Activated CD8-positive, alpha-beta memory T cell treated with anti-CD3 and anti-CD28 coated beads, Interleukin-2, amount 10 ng/mL, durations not matched to agents 7 days and 5 days (primary cell): Measurements from ENCODE around the gene FRZB. TPM values are rescaled to one million over a fixed set of nuclear protein-coding genes. Genes with fewer than 3 reads are reported as not detected.
"Not testable (repeated sequence)": the region's sequence is repeated elsewhere in the genome, so short reads cannot be mapped to it uniquely, and the experiment has no call there.

ENCODE experiments used
- ATAC-seq: fragments of 150-1000 bp; cut with Tn5 transposase; one replicate; pipeline ENCODE4 v1.10.0; 2021; ENCODE audit warnings: moderate library complexity
- CTCF ChIA-PET: fragments of 350-600 bp; sonication (Branson Sonifier 250); formaldehyde crosslinking; loops from one replicate; lab custom pipeline; 2021; ENCODE audit warnings: antibody characterized with exemption; lab: Charles Lee
- DNase-seq: peaks from one replicate; pipeline ENCODE4 v3.0.0-alpha.2; 2020
- H3K27ac Mint-ChIP-seq: one replicate; pipeline ENCODE4 v1.8.0; 2021; ENCODE audit warnings: mild to moderate bottlenecking, mixed read lengths
- H3K27me3 Mint-ChIP-seq: one replicate; pipeline ENCODE4 v1.8.0; 2021; ENCODE audit warnings: mixed read lengths
- H3K36me3 Mint-ChIP-seq: one replicate; pipeline ENCODE4 v1.8.0; 2021; ENCODE audit warnings: mild to moderate bottlenecking, mixed read lengths
- H3K4me1 Mint-ChIP-seq: one replicate; pipeline ENCODE4 v1.8.0; 2021; ENCODE audit warnings: mixed read lengths
- H3K4me3 Mint-ChIP-seq: one replicate; pipeline ENCODE4 v1.8.0; 2021; ENCODE audit warnings: mild to moderate bottlenecking, moderate library complexity, mixed read lengths
- H3K9me3 Mint-ChIP-seq: one replicate; pipeline ENCODE4 v1.8.0; 2022; ENCODE audit warnings: low read depth, mixed read lengths
- total RNA-seq, 2 experiments: library from RNA; stranded (reverse); gene quantifications; one replicate each; pipeline ENCODE4 v1.2.3, GENCODE V29; 2021

The FRZB gene
- total RNA-seq, 2 experiments from 2014 or later, result not detected

DNA sequence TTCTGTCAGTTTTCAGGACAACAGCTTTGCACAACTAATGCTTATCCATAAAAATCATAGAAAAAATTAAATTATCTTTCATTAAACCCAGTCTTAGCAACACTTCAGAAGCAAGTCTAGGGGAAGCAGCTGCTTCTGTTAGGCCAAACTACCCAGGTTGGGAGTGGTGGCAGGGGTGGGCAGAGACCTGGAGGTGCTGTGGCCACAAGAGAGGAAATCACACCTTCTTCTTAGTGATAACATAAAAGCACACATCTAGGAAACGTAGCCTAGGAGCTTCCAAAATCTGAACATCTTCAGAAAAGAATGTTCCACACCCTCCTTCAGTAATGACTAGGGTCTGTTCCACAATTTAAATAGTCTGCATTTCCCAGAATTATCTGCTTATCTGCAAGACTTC lies 32.3 kb upstream of the FRZB start:
- Mint-ChIP-seq H3K27me3 (peaks cover 13% of the 10 kb centered on the region), H3K9me3 (no peaks in the 10 kb centered on the region), H3K4me3 (no peak overlapping the region), H3K4me1 (peaks cover 7% of the 10 kb centered on the region), H3K27ac (no peak overlapping the region), H3K36me3 (no peaks in the 10 kb centered on the region)
- no peak for DNase-seq
- ATAC-seq, result no peak
- CTCF ChIA-PET, result interaction anchor here (1.1 kb wide), 1 partner anchor 13 kb away, joined by 3 read pairs; no protein-coding TSS in a partner anchor

DNA sequence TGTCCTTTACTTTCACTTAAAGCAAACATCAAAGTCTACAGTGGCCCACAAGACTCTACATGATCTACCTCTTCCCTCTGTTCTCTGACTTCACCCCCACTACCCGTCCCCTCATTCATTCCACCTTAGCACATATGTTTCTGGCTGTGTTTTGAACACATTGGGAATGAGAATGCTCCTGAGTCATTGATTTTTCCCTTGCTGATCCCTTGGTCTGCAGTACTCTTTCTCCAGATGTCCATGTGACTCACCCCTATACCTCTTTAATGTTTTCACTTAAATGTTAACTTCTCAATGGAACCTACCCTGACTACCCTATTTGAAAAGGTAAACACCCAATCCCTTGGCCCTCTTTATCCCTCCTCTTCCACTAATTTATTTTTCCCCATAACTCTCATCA lies 30.7 kb upstream of the FRZB start:
- H3K27ac Mint-ChIP-seq, result no peak overlapping the region
- ATAC-seq, result no peak
- no peaks in the 10 kb centered on the region for H3K36me3 Mint-ChIP-seq
- no peak overlapping the region for H3K4me3 Mint-ChIP-seq
- no peaks in the 10 kb centered on the region for H3K9me3 Mint-ChIP-seq
- CTCF ChIA-PET, result no interaction called here
- no peak for DNase-seq
- H3K4me1 Mint-ChIP-seq, result peaks cover 7% of the 10 kb centered on the region
- peaks cover 13% of the 10 kb centered on the region for H3K27me3 Mint-ChIP-seq

DNA sequence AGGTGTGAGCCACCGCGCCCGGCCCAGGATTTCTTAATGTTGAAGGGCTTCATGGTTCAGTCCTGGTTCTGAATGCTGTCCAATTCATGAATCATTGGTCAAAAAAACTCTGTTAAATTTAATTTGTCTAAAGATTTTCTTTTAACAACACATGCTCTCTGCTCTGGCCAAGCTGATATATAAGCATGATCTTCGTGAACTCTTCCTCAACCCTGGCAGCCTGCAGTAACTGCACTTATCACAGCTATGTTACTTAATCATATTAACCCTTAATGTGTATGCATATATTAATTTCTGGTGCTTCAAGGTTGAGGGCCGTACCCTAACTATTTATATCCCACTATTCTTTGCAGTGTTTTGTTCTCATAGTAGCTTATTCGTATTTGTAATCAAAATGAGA lies 29.4 kb upstream of the FRZB start:
- H3K4me3 Mint-ChIP-seq, result no peak overlapping the region
- no peaks in the 10 kb centered on the region for H3K36me3 Mint-ChIP-seq
- H3K27ac Mint-ChIP-seq, result no peak overlapping the region
- no peaks in the 10 kb centered on the region for H3K9me3 Mint-ChIP-seq
- ATAC-seq (no peak), DNase-seq (no peak)
- CTCF ChIA-PET, result no interaction called here
- peaks cover 18% of the 10 kb centered on the region for H3K27me3 Mint-ChIP-seq
- peaks cover 7% of the 10 kb centered on the region for H3K4me1 Mint-ChIP-seq

DNA sequence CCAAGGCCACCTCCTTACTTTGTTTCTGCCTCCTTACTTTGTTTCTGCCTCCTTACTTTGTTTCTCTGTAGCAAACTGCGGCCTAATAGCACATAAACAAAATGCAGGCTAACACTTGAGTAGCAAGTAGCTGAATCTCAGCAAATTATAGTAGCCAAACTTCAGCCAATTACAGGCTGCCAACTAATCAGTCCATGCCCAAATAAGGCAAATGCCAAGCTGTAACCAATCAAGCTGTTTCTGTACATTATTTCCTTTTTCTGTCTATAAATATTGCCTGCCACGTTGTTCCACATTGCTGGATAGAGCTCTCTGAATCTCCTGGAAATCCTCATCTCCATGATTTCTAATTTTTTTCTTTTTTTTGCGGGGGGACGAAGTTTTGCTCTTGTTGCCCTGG lies 28.7 kb upstream of the FRZB start:
- Mint-ChIP-seq H3K27me3 (peaks cover 21% of the 10 kb centered on the region), H3K36me3 (no peaks in the 10 kb centered on the region), H3K4me1 (peaks cover 7% of the 10 kb centered on the region), H3K9me3 (no peaks in the 10 kb centered on the region), H3K27ac (no peak overlapping the region), H3K4me3 (no peak overlapping the region)
- CTCF ChIA-PET, result no interaction called here
- DNase-seq (no peak), ATAC-seq (no peak)

DNA sequence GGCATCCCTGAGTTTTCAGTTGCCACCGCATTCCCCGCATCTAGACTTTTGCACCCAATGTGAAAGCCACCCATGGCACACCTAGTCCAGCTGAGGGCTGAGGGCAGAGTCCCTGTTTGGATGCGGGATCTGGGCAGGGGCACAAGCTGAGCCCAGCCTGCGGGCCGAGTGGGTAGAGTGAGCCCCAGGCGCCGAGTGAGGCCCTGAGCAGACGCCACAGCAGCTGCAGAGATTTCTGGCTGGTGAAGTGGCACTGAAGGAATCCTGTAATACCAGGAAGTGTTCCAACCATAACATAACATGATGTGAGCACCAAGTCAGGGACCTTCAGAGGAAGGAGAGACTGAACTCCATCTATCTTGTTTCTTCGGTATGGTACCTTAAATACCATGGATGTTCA lies 27.7 kb upstream of the FRZB start:
- DNase-seq (no peak), ATAC-seq (no peak)
- Mint-ChIP-seq H3K4me3 (no peak overlapping the region), H3K36me3 (no peaks in the 10 kb centered on the region), H3K27ac (no peak overlapping the region), H3K9me3 (no peaks in the 10 kb centered on the region), H3K4me1 (peaks cover 5% of the 10 kb centered on the region), H3K27me3 (peaks cover 21% of the 10 kb centered on the region)
- CTCF ChIA-PET, result no interaction called here

DNA sequence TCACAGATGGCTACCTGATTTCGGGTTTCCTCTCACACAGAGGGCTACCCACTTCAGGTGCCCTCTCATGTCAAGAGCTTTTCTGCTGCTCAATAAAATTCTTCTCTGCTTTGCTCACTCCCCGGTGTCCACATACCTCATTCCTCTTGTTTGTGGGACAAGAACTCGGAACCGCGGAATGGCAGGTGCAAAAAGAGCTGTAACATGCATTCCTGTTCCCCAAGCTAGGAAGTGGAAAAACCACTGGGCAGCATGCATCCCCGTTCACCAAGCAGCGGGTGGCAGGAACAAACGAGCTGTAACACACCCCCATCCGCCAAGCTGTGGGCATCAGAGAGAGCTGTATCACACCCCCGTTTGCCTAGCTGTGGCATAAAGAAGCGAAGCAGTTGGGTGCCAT lies 27.2 kb upstream of the FRZB start:
- Mint-ChIP-seq H3K4me1 (peaks cover under 1% of the 10 kb centered on the region), H3K27ac (no peak overlapping the region), H3K27me3 (peaks cover 21% of the 10 kb centered on the region), H3K4me3 (no peak overlapping the region), H3K9me3 (no peaks in the 10 kb centered on the region), H3K36me3 (no peaks in the 10 kb centered on the region)
- DNase-seq, result no peak
- no peak for ATAC-seq
- CTCF ChIA-PET, result no interaction called here

DNA sequence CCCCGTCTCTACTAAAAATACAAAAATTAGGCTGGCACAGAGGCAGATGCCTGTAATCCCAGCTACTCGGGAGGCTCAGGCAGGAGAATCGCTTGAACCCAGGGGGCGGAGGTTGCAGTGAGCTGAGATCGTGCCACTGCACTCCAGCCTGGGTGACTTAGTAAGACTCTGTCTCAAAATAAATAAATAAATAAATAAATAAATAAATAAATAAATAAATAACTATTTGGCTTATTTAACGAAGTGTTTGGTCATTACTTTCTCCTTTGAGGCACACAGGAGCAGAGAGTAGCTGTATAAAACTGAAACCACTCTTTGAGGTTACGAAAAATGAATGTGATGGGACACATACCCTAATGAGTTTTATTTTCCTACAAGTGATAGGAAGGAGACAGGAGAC lies 26.6 kb upstream of the FRZB start:
- DNase-seq, H3K36me3 Mint-ChIP-seq, H3K9me3 Mint-ChIP-seq, H3K27ac Mint-ChIP-seq, ATAC-seq, CTCF ChIA-PET, H3K4me3 Mint-ChIP-seq, H3K4me1 Mint-ChIP-seq: not testable (repeated sequence)
- H3K27me3 Mint-ChIP-seq, result peaks cover 24% of the 10 kb centered on the region

DNA sequence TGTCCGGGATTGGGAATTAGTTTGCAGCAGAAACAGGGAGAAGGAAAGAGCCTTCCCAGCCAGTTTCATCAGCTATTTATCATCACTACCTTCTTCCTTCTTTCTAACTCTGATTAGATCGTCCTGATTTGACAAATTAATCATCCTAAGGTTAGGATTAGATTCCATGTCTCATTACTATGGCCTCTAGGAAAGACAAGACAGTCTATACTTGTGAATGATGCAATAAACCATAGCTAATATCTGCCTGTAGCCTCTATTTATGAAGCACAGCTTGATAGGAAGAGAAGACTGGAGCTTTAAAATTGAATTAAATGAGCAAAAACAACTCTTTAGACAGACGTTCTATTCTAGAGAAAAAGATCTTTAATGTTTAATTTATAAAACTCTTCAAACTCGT lies 25.2 kb upstream of the FRZB start:
- no peak overlapping the region for H3K4me3 Mint-ChIP-seq
- no peaks in the 10 kb centered on the region for H3K36me3 Mint-ChIP-seq
- CTCF ChIA-PET, result interaction anchor here (1.0 kb wide), 1 partner anchor 20 kb away, joined by 3 read pairs; no protein-coding TSS in a partner anchor
- DNase-seq, result no peak
- H3K27ac Mint-ChIP-seq, result no peak overlapping the region
- ATAC-seq, result no peak
- H3K9me3 Mint-ChIP-seq, result no peaks in the 10 kb centered on the region
- H3K27me3 Mint-ChIP-seq, result peaks cover 17% of the 10 kb centered on the region
- no peaks in the 10 kb centered on the region for H3K4me1 Mint-ChIP-seq

DNA sequence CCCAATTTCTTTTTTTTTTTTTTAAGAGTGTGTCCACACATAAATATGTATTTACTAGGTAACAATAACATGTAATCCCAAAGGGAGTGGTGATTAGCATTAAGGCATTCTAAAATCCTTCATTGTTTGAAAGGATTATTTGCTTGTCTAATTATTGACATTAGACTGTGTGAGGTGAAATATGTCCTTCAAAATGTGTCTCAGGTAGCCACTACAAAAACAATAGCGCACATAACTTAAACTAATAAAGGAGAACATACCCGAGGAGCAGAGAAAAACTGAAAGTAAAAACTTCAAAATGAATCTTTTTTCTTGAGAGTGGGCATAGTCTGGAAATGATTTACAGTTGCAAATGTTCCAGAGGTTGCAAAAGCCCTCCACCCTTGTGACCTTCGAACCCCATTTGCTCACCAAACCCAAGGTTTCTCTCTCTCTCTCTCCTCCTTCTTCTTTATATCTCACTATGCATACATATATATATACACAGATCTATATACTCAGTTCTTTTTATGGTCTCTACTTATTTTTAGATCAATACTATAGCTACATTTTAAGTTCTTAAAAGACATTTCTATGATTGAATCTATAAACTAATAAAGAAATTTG lies 24.4 kb upstream of the FRZB start:
- ATAC-seq (no peak), DNase-seq (no peak)
- no peak overlapping the region for H3K4me3 Mint-ChIP-seq
- H3K36me3 Mint-ChIP-seq, result no peaks in the 10 kb centered on the region
- H3K27me3 Mint-ChIP-seq, result peaks cover 18% of the 10 kb centered on the region
- CTCF ChIA-PET, result interaction anchor here (1.0 kb wide), 1 partner anchor 19 kb away, joined by 3 read pairs; no protein-coding TSS in a partner anchor
- no peaks in the 10 kb centered on the region for H3K9me3 Mint-ChIP-seq
- H3K27ac Mint-ChIP-seq, result no peak overlapping the region
- no peaks in the 10 kb centered on the region for H3K4me1 Mint-ChIP-seq

DNA sequence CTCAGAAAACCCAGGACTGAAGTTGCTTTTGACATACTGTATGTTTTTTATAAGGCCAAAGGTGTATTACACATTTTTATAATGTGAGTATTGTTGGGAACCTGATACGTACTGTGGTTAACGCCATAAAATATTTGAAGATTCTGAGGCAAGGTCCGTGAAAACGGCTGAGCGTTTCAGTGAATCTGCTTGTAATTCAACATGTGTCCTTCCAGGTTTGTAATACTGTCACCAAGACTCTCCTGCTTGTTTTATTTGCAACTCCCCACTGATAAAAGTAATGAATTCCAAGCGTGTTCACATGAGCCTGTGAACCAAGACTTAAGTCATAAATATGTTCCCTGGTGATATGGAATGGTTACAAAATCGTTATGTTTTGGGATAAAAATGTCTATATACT lies 23.9 kb upstream of the FRZB start:
- Mint-ChIP-seq H3K4me1 (no peaks in the 10 kb centered on the region), H3K27ac (no peak overlapping the region), H3K9me3 (no peaks in the 10 kb centered on the region), H3K27me3 (peaks cover 22% of the 10 kb centered on the region), H3K4me3 (no peak overlapping the region), H3K36me3 (no peaks in the 10 kb centered on the region)
- DNase-seq, result no peak
- CTCF ChIA-PET, result no interaction called here
- no peak for ATAC-seq

DNA sequence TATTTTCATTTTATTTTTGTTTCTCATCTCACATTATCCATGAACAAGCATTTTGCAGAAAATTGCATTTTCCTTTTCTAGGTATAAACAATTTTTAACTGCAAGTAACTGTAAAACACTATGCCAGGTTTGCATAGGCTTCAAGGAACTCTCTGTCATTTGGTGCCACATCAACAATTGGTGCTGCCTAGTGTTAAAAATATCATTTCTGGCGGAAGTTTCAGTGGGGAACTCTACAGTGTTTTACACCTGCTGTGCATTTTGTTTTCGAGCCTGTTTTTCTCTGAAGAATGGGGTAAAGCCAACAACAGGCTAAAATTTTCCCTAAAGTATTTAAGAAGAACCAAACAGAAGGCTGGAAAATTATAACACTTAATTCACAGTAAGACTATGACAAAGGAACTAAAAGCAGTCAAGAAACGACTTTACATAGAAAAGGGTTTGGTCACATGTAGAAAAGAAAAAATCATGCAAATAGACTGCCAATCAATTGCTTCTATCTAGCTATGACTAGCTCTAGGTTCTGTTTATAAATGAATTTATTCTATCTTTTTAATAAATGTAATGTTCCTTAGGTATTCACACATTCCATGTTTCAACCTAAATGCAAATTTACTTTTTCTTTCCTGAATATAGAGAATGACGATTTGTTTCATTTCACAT lies 21.4 kb upstream of the FRZB start:
- DNase-seq (no peak), ATAC-seq (no peak)
- Mint-ChIP-seq H3K4me1 (no peaks in the 10 kb centered on the region), H3K27ac (no peak overlapping the region), H3K36me3 (no peaks in the 10 kb centered on the region), H3K9me3 (no peaks in the 10 kb centered on the region), H3K27me3 (peaks cover 26% of the 10 kb centered on the region), H3K4me3 (no peak overlapping the region)
- CTCF ChIA-PET, result no interaction called here

DNA sequence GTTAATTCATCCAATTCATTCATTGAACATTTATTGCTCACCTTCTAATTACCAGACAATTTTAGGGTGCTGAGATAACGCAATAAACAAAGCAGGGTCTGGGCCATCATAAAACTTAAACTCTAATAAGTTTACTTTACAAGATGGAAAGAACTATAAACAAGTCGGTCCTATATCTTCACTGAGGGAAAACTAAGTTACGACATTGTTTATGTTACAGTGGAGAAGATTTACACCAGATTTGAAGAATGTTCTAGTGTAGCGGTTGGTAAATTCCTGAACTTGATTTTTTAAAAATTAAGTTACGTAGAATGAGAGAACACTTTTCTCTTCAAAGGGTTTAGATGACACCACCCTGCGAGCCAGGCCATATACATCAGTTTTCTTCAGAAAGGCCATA lies 20.7 kb upstream of the FRZB start:
- no peak overlapping the region for H3K27ac Mint-ChIP-seq
- H3K36me3 Mint-ChIP-seq, result no peaks in the 10 kb centered on the region
- no peak overlapping the region for H3K4me3 Mint-ChIP-seq
- DNase-seq, result no peak
- H3K9me3 Mint-ChIP-seq, result no peaks in the 10 kb centered on the region
- H3K4me1 Mint-ChIP-seq, result no peaks in the 10 kb centered on the region
- H3K27me3 Mint-ChIP-seq, result peaks cover 26% of the 10 kb centered on the region
- CTCF ChIA-PET, result no interaction called here
- no peak for ATAC-seq

DNA sequence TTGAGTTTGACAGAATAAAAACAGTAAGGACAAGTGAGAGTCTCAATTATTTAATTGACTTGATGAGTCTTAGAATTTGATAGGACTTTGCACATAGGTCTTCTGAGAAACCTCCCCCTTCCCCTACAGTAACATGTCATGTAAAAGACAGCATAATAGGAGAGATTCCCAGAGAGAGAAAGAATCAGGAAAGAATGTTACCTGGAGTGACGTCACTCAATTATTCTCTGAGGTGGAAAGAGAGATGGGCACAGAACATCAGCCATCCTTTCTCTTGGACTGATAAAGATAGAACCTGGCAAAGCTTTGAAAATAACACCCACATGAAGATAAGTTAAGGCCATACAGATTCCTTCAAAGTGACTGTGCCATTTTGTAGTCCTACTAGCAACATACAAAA lies 19.3 kb upstream of the FRZB start:
- no peaks in the 10 kb centered on the region for H3K36me3 Mint-ChIP-seq
- H3K4me1 Mint-ChIP-seq, result no peaks in the 10 kb centered on the region
- CTCF ChIA-PET, result no interaction called here
- ATAC-seq (no peak), DNase-seq (no peak)
- peaks cover 22% of the 10 kb centered on the region for H3K27me3 Mint-ChIP-seq
- H3K27ac Mint-ChIP-seq, result no peak overlapping the region
- no peak overlapping the region for H3K4me3 Mint-ChIP-seq
- no peaks in the 10 kb centered on the region for H3K9me3 Mint-ChIP-seq

DNA sequence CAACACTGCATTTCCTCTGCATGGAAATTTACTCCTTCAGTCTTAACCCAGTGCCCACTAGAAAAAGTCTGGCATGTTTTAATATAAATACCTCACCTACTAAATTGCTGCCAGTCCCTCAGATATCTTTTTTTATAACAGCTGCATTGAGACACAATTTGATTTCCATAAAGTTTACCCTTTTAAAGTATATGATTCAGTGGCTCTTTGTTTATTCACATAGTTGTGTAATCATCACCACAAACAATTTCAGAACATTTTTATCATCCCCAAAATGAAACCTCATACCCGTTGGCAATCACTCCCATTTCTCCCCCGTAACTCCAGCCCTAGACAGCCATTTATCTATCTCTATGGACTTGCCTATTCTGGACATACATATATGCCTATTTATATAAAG lies 17.0 kb upstream of the FRZB start:
- CTCF ChIA-PET, result no interaction called here
- H3K4me1 Mint-ChIP-seq, result no peaks in the 10 kb centered on the region
- ATAC-seq, result no peak

More for the DNA sequence above, 17.0 kb upstream of the FRZB start:
- no peaks in the 10 kb centered on the region for H3K36me3 Mint-ChIP-seq
- H3K9me3 Mint-ChIP-seq, result no peaks in the 10 kb centered on the region
- H3K27me3 Mint-ChIP-seq, result peaks cover 16% of the 10 kb centered on the region
- H3K27ac Mint-ChIP-seq, result no peak overlapping the region
- no peak for DNase-seq
- no peak overlapping the region for H3K4me3 Mint-ChIP-seq
